Gastroesophageal sphincter (tissue), 4 donors: ENCODE data around the gene HCFC1. TPM values are rescaled to one million over a fixed set of nuclear protein-coding genes. Genes with fewer than 3 reads are reported as not detected.

Experiments used
- ATAC-seq: fragments of 150-250 bp; one replicate; pipeline ENCODE4 v1.9.1; 2016; ENCODE audit warnings: mild to moderate bottlenecking, moderate library complexity
- H3K27ac ChIP-seq, 4 donors: fragments of 200-600 bp; sonication (generic) in 3 of 4; 1 replicate in 3 of 4; 2 replicates in 1 of 4; pipeline ENCODE4 v1.5.1; 2016 to 2019
- H3K27me3 ChIP-seq: fragments of 200-600 bp; sonication (generic); one replicate; pipeline ENCODE4 v1.5.1; 2019
- H3K36me3 ChIP-seq, 2 donors: fragments of 200-600 bp; sonication (generic); one replicate each; pipeline ENCODE4 v1.5.1; 2019; ENCODE audit warnings: control low read depth in 1 of 2
- H3K4me1 ChIP-seq, 3 donors: fragments of 200-600 bp; sonication (generic); 1 replicate in 2 of 3; 2 replicates in 1 of 3; pipeline ENCODE4 v1.5.1; 2016 to 2019; ENCODE audit warnings: control low read depth in 2 of 3
- H3K4me3 ChIP-seq, 2 donors: fragments of 200-600 bp; sonication (generic); one replicate each; pipeline ENCODE4 v1.5.1; 2019; ENCODE audit warnings: mild to moderate bottlenecking in 1 of 2, moderate library complexity in 1 of 2
- H3K9me3 ChIP-seq, 3 donors: fragments of 200-600 bp; sonication (generic); one replicate each; pipeline ENCODE4 v1.5.1; 2017 to 2019; ENCODE audit warnings: control low read depth in 2 of 3
- EP300 ChIP-seq: sonication (generic); formaldehyde crosslinking; IDR thresholded peaks from one replicate; pipeline ENCODE4 v1.6.1; 2017; ENCODE audit warnings: antibody characterized with exemption, mild to moderate bottlenecking
- POLR2A ChIP-seq, 2 donors: fragments of 450-650 bp; IDR thresholded peaks; one replicate each; pipeline ENCODE4 v1.6.1; 2017; ENCODE audit warnings: antibody characterized with exemption in 2 of 2, mild to moderate bottlenecking in 2 of 2, moderate library complexity in 1 of 2
- POLR2AphosphoS5 ChIP-seq: sonication (generic); formaldehyde crosslinking; IDR thresholded peaks from one replicate; pipeline ENCODE4 v1.6.1; 2017; ENCODE audit warnings: antibody characterized with exemption
- WGBS, 2 donors: methylation state at CpG; one replicate each; pipeline ENCODE4 v1.1.5; 2018; ENCODE audit warnings: low coverage in 1 of 2; 5-methylcytosine and 5-hydroxymethylcytosine counted together
- total RNA-seq, 4 donors: library from RNA; depleted of rRNA; stranded (reverse); fragments of >200 nt; gene quantifications; one replicate each; pipeline ENCODE4 v1.1.0, GENCODE V29; 2016
- TF ChIP-seq, protein P1 (sequence below), 4 experiments: fragments of 200-600 bp in 2 of 4; fragments of 450-650 bp in 2 of 4; sonication (generic) in 1 of 4; IDR thresholded peaks; one replicate each; pipeline ENCODE4 v1.5.1; 2017 to 2019; ENCODE audit warnings: antibody characterized with exemption in 4 of 4, mild to moderate bottlenecking in 2 of 4, moderate library complexity in 2 of 4

HCFC1 gene
- total RNA-seq, 4 donors from 2014 or later = 32.9 to 94.4 (median 43.1) TPM

DNA sequence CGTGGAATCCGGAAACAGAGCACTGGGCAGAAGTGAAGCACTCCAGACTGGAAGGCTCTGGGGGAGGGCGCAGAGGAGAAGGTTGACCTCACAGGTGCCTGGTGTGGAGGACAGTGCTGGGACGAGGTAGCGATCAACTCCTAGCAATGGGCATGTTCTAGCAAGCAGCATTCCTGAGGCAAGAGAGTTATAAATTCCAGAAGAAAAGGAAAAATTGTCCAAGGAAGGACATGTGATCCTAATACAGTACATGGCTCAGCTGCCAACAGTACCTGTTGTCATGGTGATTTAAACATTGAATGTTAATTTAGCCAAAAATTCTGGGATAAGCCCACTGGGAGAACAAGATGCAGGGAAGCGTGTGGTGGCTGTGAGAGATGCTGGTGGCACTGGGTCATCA is 53.7 kb downstream of the HCFC1 start:
- peaks cover 0 to 24% (median 4%) of the 10 kb centered on the region in 3 donors for H3K4me1 ChIP-seq
- H3K27me3 ChIP-seq = no peaks in the 10 kb centered on the region
- no peak overlapping the region for H3K4me3 ChIP-seq
- H3K9me3 ChIP-seq = no peaks in the 10 kb centered on the region
- no peak for ATAC-seq
- H3K36me3 ChIP-seq = no peaks in the 10 kb centered on the region
- no peak overlapping the region for H3K27ac ChIP-seq
- WGBS, 2 donors = 83 to 91% methylated on average over 4 of the region's 6 CpGs
- TF ChIP-seq EP300 (no peak), POLR2A (IDR thresholded peaks at IDR 0.05) (no peak), POLR2AphosphoS5 (no peak)
- TF ChIP-seq, protein P1, sequence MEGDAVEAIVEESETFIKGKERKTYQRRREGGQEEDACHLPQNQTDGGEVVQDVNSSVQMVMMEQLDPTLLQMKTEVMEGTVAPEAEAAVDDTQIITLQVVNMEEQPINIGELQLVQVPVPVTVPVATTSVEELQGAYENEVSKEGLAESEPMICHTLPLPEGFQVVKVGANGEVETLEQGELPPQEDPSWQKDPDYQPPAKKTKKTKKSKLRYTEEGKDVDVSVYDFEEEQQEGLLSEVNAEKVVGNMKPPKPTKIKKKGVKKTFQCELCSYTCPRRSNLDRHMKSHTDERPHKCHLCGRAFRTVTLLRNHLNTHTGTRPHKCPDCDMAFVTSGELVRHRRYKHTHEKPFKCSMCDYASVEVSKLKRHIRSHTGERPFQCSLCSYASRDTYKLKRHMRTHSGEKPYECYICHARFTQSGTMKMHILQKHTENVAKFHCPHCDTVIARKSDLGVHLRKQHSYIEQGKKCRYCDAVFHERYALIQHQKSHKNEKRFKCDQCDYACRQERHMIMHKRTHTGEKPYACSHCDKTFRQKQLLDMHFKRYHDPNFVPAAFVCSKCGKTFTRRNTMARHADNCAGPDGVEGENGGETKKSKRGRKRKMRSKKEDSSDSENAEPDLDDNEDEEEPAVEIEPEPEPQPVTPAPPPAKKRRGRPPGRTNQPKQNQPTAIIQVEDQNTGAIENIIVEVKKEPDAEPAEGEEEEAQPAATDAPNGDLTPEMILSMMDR (IDR thresholded peaks at IDR 0.05) = no peak

DNA sequence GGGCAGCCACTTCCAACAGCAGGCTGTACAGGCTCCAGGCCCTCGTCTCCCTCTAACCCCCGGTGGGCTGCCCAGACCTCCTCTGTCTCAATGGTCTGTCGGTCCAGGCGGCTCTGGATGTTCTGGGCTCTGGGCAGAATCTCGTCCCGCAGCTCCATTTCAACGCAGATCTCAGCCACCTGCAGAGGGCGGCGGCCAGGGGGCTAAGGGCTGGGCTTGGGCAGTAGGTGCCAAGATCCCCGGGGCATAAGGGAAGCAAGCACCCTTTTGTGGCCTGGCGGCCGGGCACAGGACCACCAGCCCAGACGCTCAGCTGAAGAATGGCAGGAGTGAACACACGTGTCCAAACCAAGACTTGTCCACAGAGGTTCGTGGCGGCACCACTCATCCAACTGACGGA is 57.9 kb downstream of the HCFC1 start:
- H3K36me3 ChIP-seq = no peaks in the 10 kb centered on the region
- H3K4me3 ChIP-seq = no peak overlapping the region
- H3K4me1 ChIP-seq = no peaks in the 10 kb centered on the region
- no peaks in the 10 kb centered on the region for H3K27me3 ChIP-seq
- no peak for ATAC-seq
- no peaks in the 10 kb centered on the region for H3K9me3 ChIP-seq
- TF ChIP-seq EP300 (no peak), POLR2AphosphoS5 (no peak), POLR2A (IDR thresholded peaks at IDR 0.05) (no peak)
- TF ChIP-seq, protein P1 (IDR thresholded peaks at IDR 0.05) = no peak
- H3K27ac ChIP-seq = no peak overlapping the region
- WGBS, 2 donors = 92% methylated on average over 4 of the region's 17 CpGs; no CpG with 5 or more reads in 1 of the 2 donors

DNA sequence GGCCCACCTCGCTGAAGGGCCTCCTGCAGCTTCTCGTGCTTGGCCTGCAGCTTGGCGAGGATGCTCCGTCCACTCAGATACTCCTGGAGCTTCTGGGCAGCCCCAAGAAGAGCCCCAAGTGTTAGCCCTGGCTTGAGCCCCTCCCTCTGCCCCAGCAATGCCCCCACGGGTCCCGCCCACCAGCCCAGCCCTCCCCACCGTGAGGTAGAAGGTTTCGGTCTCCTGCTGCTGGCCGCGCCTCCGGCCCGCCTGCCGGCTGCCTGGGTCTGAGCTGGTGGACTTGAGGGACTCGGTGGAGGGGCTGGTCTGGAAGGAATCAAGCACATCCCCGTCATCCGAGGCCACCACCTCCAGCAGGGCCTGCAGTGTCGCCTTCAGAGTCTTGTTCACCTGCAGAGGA is 58.4 kb downstream of the HCFC1 start:
- H3K4me1 ChIP-seq = no peaks in the 10 kb centered on the region
- WGBS, 2 donors = no CpG with 5 or more reads among the region's 17 CpGs

DNA sequence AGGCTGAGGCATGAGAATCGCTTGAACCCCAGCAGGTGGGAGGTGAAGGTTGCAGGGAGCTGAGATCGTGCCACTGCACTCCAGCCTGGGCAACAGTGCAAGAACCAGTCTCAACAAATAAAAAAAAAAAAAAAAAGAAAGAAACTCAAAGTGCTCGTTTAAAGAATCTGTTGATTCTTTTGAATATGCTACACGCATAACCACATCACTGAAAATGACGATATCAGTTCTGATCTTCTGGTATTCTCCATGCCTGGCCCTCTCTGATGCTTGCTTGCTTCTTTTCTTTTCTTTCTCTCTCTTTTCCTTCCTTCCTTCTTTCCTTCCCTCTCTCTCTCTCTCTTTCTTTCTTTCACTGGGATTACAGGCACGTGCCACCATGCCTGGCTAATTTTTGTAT is 59.8 kb downstream of the HCFC1 start:
- ATAC-seq = no peak

More for the DNA sequence above, 58.4 kb downstream of the HCFC1 start:
- no peak for ATAC-seq
- Histone ChIP-seq H3K9me3 (no peaks in the 10 kb centered on the region), H3K4me3 (no peak overlapping the region), H3K27ac (no peak overlapping the region), H3K36me3 (no peaks in the 10 kb centered on the region), H3K27me3 (no peaks in the 10 kb centered on the region)
- TF ChIP-seq POLR2A (IDR thresholded peaks at IDR 0.05) (no peak), POLR2AphosphoS5 (no peak), EP300 (no peak)
- TF ChIP-seq, protein P1 (IDR thresholded peaks at IDR 0.05) = no peak

DNA sequence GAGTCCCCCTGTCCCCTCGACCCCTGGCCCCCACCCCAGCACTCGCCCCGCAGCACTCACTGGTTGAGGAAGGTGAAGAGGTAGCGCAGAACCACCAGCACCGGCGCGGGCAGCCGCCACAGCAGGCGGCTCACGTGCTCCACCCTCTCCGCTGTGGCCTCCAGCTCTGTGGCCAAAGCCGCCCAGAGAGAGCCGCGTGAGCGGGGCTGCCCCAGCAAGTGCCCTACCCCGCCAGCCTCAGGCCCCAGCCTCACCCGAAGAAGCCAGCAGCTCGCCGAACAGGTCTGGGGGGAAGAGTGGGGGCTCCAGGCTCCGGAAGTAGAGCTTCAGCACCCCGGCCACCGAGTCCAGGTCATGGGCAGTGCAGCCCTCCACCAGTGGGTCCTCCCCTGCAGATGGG is 61.2 kb downstream of the HCFC1 start:
- H3K27me3 ChIP-seq = no peaks in the 10 kb centered on the region
- no CpG with 5 or more reads among the region's 22 CpGs for WGBS, 2 donors
- TF ChIP-seq, protein P1 (IDR thresholded peaks at IDR 0.05) = no peak
- TF ChIP-seq POLR2AphosphoS5 (no peak), EP300 (no peak), POLR2A (IDR thresholded peaks at IDR 0.05) (no peak)
- no peaks in the 10 kb centered on the region for H3K4me1 ChIP-seq
- no peak overlapping the region for H3K4me3 ChIP-seq
- H3K27ac ChIP-seq = no peak overlapping the region
- no peaks in the 10 kb centered on the region for H3K36me3 ChIP-seq
- ATAC-seq = no peak
- no peaks in the 10 kb centered on the region for H3K9me3 ChIP-seq

More for the DNA sequence above, 59.8 kb downstream of the HCFC1 start:
- H3K4me3 ChIP-seq = no peak overlapping the region
- H3K9me3 ChIP-seq = no peaks in the 10 kb centered on the region
- H3K4me1 ChIP-seq = no peaks in the 10 kb centered on the region
- WGBS, 2 donors = 83 to 87% methylated on average over 4 to 5 of the region's 6 CpGs
- no peaks in the 10 kb centered on the region for H3K27me3 ChIP-seq
- TF ChIP-seq EP300 (no peak), POLR2A (IDR thresholded peaks at IDR 0.05) (no peak), POLR2AphosphoS5 (no peak)
- TF ChIP-seq, protein P1 (IDR thresholded peaks at IDR 0.05) = no peak
- H3K27ac ChIP-seq = no peak overlapping the region
- H3K36me3 ChIP-seq = no peaks in the 10 kb centered on the region
